NCI-H2196 treated with DMSO at 0.1 percent for 48 hours (cell line): ENCODE measurements around the gene CDC14B.
"Not testable (repeated sequence)": the region's sequence is repeated elsewhere in the genome, so short reads cannot be mapped to it uniquely, and the experiment has no call there.

ENCODE experiments used
- DNase-seq: peaks from one replicate; lab custom pipeline; 2025; ENCODE audit not compliant: unreplicated experiment; lab: John Stamatoyannopoulos, UW

Gene CDC14B

DNA sequence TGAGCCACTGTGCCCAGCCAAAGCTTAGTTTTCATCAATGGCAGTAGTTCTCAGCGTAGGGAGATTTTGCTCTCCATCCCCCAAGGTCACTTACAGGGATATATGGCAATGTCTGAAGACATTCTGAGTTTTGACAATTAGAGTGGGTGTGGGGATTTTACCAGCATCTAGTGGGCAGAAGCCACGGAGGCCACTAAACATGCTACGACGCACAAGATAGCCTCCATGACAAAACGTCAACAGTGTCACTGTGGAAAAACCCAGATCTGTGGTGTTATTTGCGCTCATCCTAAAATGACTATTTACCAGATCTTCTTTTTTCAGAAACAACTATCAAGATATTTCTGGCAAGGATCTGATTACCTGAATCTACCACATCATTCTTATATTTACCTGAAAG is 68.2 kb downstream of the CDC14B start:
- DNase-seq = no peak

- no peak for DNase-seq
These were observed 69.0 kb downstream of the CDC14B start for GRCh38 chr9:96550659-96551058.

DNA sequence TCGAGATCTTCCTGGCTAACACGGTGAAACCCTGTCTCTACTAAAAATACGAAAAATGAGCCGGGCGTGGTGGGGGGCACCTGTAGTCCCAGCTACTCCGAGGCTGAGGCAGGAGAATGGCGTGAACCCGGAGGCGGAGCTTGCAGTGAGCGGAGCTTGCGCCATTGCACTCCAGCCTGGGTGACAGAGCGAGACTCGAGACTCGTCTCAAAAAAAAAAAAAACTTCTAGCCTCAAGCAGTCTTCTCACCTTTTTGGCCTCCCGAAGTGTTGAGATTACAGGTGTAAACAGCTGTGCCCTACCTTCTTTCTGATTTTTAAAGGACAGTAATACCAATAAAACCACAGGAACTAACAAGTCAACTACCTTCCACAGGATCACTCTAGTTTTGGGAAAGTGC is 76.5 kb downstream of the CDC14B start:
- not testable (repeated sequence) for DNase-seq

DNA sequence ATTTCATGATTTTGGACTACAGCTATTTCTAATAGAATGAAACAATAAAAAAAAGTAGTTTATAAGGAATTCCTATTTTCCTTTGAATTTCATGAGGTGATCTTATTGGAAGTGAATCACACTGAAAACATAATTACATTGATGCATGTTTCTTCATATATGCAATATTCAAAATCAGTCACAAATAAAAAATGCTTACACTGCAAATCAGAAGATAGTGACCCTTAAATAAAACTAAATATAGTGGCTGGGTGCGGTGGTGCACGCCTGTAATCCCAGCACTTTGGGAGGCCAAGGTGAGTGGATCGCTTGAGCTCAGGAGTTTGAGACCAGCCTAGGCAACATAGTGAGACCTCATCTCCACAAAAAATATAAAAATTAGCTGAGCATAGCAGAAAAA is 79.5 kb downstream of the CDC14B start:
- DNase-seq = no peak

DNA sequence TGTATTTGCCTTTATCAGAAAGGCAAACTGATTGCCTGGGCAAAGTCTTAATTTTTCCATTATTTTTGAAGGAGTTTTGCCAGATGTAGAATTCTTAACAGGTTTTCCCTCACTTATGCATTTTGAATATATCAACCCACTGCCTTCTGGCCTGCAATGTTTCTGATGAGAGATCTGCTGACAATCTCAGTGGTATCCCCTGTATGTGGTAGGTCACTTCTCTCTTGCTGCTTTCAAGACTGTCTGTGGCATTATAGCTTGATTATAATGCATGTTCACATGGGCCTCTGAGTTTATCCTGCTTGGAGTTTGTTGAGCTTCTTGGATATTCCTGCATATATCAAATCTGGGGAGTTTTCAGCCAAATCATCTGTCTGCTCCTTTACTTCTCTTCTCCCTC is 87.5 kb downstream of the CDC14B start:
- no peak for DNase-seq

DNA sequence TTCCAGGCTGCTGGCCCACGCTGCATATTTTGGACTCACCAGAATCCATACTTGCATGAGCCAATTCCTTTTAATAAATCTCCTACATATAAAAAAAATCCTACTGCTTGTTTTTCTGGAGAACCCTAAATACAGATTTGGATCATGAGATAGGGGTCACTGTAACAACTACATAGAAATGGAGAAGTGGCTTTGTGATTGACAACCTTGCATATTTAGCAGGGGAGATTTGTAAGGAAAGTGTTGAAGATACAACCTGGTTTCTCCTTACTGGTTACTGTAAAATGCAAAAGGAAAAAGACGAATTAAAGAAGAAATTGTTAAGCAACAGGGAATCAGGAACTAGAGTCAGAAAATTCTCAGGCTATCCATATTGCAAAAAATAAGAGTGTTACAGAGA is 94.9 kb downstream of the CDC14B start:
- no peak for DNase-seq

GRCh38 chr9:96524045-96524444 is 95.6 kb downstream of the CDC14B start:
- no peak for DNase-seq

DNA sequence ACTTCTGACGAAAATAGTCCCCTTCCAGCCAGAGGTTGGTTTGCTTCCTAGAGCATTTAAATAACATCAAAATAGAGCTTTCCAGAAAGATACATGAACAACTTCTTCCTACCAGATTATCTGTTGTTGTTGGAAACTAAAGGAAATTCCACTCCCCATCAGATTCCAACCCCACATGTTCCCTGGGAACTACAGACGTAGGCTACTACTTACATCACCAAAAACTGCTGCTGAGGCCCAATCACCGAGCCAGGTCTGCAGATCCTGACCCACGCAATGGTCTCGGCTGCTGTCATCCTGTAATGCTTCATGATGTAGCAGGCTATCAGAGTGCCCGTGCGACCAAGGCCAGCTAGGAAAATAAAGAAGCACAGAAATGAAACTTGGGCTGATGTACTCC is 96.3 kb downstream of the CDC14B start:
- no peak for DNase-seq

- no peak for DNase-seq
These were observed 97.3 kb downstream of the CDC14B start for GRCh38 chr9:96522366-96522765.

DNA sequence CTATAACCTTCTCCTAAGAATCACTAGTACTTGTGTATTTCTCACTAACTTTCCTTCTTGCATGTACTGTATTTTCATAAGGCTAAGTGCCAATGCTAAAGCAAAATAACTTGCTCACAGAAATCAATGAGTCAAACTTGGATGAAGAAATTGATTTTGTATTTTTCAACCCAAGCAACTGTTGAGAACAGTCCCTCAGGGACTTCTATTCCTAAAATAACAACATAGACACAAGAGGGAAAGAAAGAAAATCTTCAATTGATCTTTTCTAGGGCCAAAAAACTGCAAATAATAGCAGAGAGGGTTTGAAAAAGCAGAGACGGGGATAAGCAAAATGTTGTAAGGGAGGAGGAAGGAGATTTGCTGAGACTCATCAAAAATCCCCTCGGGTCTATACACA is 99.9 kb downstream of the CDC14B start:
- no peak for DNase-seq

DNA sequence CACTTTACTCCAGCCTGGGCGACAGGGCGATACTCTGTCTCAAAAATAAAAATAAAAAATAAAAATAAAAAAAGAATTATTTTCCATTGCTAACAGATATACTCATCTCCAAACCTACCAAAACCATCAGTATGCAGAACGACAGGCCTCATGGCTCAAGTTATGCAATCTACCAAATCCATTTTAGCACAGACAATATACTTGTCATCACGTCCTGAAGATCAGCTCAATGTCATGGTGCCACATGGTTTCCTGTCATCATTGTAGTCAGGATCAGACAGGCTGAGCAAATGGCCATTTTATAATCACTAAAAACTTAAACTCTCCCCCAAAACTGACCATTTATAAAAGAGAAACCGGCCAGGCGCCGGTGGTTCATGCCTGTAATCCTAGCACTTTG is 100.5 kb downstream of the CDC14B start:
- no peak for DNase-seq

DNA sequence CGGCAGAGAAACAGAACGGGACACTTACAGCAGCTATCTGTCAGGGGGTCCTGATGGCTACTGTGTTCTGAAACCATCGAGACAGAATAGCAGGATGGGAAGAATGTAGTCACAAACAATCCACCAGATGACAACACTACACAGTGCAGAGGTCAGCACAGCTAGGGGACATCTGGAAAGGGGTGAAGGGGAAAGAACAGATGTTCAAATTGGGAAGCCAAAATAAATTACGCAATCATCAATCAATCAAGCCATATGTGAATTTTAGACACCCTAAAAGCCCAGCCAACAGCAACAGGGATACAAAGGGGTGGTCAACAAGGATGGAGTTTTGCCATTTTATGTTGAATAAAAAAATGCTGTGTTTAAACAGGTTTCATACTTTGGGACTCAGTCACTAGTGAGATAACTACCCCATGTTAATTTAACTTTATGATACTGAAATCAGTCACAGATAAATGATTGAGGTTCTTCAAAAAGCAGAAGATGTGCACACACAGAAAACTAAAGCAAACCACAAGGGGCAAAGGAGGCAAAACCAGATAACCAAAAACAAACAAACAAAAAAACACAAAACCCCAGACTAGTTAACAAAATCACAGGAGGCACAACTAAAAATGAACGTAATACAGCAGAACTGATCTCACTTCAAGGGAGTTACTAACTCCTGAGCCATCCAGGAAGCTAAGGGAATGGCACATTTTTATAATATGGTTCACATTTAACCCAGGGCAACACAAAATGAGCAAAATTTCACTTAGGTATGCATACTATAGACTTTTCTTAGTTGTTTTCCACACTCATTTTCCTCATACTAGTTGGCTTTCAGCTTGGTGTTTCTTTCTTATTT is 103.8 kb downstream of the CDC14B start:
- DNase-seq = no peak

DNA sequence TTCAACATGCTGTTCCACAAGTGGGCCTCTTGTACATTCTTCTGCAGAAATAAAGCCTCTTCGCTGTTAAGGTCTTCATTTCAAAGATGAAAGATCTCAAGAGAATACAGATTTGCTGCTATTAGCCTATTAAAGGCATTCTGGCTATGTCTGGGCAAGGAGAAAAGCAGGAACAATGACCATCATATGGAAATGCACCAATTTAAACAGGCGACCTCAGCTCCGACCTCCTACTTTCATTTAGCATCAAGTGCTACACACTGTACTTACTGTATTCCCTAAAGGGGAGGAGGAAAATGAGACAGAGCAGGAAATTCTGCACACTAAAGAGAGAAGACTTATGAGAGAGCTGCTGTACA is 104.9 kb downstream of the CDC14B start:
- DNase-seq = no peak

GRCh38 chr9:96514108-96514799 is 105.4 kb downstream of the CDC14B start:
- DNase-seq = no peak

- DNase-seq = no peak
These were observed 106.0 kb downstream of the CDC14B start for GRCh38 chr9:96513622-96514021.

DNA sequence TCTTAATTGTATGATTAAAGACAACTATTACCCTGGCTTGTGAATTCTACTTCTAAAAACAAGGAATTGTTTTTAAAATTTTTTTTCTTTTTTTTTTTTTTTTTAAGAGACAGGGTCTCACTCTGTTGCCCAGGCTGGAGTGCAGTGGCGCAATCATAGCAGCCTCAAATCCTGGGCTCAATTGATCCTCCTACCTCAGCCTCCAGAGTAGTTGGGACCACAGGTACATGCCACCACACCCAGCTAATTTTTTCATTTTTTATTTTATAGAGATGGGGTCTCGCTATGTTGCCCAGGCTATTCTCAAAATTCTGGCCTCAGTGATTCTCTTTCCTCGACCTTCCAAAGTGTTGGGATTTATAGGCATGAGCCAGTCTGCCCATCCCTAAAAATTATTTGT is 107.4 kb downstream of the CDC14B start:
- no peak for DNase-seq

GRCh38 chr9:96510258-96510657 is 109.4 kb downstream of the CDC14B start:
- DNase-seq = no peak

DNA sequence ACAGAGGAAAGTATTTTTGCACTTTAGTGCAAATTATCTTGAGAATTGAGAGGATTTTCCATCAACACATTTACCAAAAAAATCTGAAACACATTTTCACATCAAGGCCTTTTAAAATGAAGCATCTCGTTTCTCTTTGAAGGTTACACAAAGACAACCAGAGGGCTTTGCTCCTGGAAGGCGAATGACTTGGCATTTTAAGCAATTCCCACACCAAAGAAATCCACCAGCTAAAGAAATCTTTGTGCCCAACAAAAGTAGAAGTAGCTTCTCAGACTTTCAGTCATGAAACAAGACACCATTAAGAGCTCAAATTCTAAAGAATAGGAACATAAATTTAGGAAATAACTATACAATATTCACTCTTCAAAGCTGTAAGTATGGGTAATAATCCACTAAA is 109.8 kb downstream of the CDC14B start:
- no peak for DNase-seq

- no peak for DNase-seq
These were observed 110.6 kb downstream of the CDC14B start for GRCh38 chr9:96509026-96509425.

- no peak for DNase-seq
These were observed 111.3 kb downstream of the CDC14B start for GRCh38 chr9:96508227-96508940.

DNA sequence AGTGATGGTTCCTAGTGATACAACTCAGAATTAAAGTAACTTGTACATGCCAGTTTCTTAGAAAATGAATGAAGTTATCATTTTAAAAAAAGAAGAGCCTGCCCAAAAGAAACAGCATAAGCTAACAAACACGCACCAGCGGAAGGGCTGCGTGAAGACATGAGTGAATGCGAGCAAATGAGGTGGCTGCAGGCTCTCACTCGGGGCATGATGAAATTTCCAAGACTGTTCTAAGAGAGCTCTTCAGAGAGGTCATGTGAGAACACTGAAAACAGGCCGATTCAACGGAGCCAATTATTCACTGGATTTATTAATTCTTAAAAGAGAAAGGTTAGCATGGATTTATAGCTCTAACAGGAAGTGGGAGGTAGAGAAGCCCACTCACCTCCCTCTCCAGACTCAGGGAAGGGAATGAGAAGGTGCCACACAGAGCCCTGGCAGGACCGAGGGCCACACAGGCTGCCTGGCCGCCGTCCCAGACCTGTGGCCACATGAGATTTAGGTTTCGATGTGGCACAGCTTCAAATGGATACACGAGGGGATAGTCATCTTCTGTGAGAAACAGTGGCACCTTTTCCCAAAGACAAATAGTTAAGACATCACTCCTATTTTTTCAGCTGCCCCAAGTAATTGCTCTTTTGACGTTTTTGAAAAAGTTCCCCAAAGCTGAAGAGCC is 114.2 kb downstream of the CDC14B start:
- DNase-seq = no peak
